Ishikawa (cell line): ENCODE measurements around the gene NEURL3.

Experiments
- CREB1 ChIP-seq: IDR thresholded peaks from 2 replicates; pipeline ENCODE4 v1.6.1; 2012; ENCODE audit warnings: low read depth
- EP300 ChIP-seq: IDR thresholded peaks from 2 replicates; pipeline ENCODE4 v1.6.1; 2012; ENCODE audit warnings: borderline replicate concordance
- RAD21 ChIP-seq: IDR thresholded peaks from 2 replicates; pipeline ENCODE4 v1.6.1; 2012; ENCODE audit warnings: low read depth
- REST ChIP-seq: IDR thresholded peaks from 2 replicates; pipeline ENCODE4 v1.6.1; 2012; ENCODE audit warnings: low read depth, mild to moderate bottlenecking
- TEAD4 ChIP-seq: IDR thresholded peaks from 2 replicates; pipeline ENCODE4 v1.6.1; 2012
- YY1 ChIP-seq: IDR thresholded peaks from 2 replicates; pipeline ENCODE4 v1.6.1; 2012; ENCODE audit warnings: low read depth
- TF ChIP-seq, protein P1 (sequence below): IDR thresholded peaks from 2 replicates; pipeline ENCODE4 v1.6.1; 2012
- TF ChIP-seq, protein P2 (sequence below): IDR thresholded peaks from 2 replicates; pipeline ENCODE4 v1.6.1; 2012

DNA sequence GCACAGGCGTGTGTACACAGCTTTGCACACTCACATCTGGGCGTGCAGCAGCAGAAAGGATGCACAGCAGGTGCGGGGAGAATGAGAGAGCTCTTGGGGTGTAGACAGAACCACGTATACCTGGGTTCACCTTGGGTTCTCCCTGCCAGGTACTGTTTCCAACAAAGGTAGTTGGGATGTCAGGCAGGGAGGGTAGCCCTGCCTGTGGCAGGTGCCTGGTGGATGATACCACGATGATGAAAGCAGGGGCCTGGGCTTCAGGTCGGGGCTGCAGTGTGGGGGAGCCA, 24.9 kb upstream of the NEURL3 start:
- TF ChIP-seq EP300 (no peak), TEAD4 (no peak), YY1 (no peak), REST (no peak), RAD21 (no peak), CREB1 (no peak)
- TF ChIP-seq, protein P1, sequence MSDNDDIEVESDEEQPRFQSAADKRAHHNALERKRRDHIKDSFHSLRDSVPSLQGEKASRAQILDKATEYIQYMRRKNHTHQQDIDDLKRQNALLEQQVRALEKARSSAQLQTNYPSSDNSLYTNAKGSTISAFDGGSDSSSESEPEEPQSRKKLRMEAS = no peak
- TF ChIP-seq, protein P2, sequence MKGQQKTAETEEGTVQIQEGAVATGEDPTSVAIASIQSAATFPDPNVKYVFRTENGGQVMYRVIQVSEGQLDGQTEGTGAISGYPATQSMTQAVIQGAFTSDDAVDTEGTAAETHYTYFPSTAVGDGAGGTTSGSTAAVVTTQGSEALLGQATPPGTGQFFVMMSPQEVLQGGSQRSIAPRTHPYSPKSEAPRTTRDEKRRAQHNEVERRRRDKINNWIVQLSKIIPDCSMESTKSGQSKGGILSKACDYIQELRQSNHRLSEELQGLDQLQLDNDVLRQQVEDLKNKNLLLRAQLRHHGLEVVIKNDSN = no peak
